ENCODE data around the gene CTPS2. TPM values are rescaled to one million over a fixed set of nuclear protein-coding genes. Genes with fewer than 3 reads are reported as not detected.
"Not testable (repeated sequence)": the region's sequence is repeated elsewhere in the genome, so short reads cannot be mapped to it uniquely, and the experiment has no call there.

The CTPS2 gene
- polyA plus RNA-seq, 4 donors: 31.1 to 44.3 (median 38.3) TPM

DNA sequence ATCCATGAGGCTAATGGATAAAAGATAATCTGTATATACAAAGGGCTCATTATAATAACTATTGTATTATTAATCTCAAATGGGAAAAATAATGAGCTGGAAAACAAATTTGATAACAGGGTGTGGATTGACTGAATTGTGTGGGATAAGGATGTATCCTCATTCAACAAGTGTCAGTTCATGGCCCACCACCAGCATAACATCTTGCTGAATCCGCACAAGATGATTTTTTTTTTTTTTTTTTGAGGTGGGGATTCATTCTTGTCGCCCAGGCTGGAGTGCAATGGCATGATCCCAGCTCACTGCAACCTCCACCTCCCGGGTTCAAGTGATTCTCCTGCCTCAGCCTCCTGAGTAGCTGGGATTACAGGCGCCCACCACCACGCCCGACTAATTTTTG, 3.2 kb upstream of the CTPS2 start:
- DNase-seq (ENCODE audit: low read depth in 4 of 4, low spot score in 3 of 4): not testable (repeated sequence)

DNA sequence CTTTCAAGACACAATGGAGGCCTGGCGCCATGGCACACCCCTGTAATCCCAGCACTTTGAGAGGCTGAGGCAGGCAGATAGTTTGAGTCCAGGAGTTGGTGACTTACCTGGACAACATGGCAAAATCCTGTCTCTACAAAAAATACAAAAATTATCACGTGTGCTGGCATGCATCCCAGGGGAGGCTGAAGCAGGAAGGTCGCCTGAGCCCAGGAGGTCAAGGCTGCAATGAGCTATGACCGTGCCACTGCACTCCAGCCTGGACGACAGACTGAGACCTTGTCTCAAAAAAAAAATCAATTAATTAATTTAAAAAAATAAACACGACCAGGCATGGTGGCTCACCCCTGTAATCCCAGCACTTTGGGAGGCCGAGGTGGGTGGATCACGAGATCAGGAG, 2.0 kb upstream of the CTPS2 start:
- DNase-seq (ENCODE audit: low read depth in 4 of 4, low spot score in 3 of 4): no peak

DNA sequence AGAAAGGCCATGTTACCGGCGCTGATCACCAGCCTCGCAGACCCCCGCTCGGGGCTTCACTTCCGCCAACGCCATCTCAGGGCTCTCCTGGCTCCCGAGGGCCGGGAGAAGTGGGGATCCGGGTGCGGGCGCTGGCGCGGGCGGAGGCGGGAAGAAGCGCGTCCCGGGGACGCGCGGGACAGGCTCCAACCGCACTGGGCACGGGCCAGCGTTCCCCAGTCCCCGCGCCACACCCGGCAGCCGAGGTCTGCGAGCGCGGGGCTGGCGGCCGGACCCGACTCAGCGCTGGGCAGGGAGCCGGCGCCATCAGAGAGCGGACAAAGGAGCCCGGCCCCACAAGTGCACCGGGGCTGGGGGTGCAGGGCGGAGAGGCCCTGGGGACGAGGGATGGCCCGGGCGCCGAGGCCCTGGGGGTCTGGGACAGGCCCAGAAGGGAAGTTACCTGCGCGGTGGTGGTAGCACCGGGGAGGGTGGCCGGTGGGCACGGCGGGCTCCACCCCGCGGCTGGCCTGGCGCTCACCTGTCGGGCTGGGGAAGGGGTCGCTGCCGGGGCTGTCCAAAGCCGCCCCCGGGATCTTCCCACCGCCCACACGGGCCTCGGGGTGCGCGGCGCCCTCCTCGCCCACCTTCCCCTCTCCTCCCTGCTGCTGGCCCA, 449 bp downstream of the CTPS2 start:
- DNase-seq (ENCODE audit: low read depth in 4 of 4, low spot score in 3 of 4): no peak

DNA sequence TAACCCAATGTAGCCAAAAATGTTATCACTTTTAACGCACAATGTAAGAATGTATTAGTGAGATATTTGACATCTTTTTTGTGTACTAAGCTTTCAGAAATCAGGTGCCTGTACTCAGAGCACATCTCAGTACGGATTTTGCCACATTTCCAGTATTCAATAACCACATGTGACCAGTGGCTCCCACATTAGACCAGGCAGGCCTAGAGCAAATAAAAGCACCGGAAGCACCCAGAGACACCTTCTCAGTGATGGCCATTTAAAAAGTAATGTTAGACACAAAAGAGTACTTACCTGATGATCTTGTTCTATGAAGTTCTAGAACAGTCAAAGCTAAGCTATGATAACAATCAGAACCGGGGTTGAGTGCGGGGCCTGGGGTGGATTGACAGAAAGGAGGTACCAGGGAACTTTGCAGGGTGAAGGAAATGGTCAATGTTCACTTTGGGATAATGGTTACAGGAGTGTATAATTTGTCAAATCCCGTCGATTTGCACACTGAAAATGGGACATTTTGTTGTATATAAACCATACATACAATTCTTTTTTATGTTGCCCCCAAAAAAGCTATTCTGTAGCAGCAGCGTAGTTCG, 1.2 kb downstream of the CTPS2 start:
- no peak for DNase-seq (ENCODE audit: low read depth in 4 of 4, low spot score in 3 of 4)

DNA sequence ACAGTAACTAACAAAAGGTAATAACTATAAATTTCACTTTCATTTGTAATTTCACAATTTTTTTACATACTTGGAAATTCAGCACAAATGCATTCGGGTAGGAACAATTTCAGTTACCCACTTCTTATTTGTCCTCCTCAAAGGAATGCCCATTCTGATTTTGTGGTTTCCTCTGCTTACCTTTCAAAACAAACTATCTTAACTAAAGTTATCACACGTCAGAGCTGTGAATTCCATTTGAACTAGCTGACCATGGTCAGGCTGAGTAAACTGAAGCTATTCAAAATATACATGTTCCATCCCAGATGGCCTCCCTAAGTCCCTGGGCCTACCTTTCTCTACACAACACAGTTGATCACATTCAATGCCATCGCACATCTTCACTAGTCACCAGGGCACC, 4.5 kb downstream of the CTPS2 start:
- no peak for DNase-seq (ENCODE audit: low read depth in 4 of 4, low spot score in 3 of 4)

DNA sequence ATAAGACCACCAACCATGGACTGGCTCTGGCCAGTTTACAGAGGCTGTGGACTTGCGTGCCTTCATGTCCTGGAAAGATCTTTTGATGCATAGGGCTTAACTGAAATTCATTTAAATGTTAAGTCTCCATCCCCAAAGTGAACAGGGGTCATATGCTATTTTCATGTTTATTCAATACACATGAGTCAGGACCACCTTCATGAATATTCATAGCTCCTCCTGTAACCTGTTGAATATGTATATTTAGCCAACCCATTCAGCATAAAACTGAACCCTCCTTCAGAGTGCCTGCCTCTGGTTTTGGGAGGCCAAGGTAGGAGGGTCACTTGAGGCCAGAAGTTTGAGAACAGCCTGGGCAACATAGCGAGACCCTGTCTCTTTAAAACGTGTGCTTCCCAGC, 7.1 kb downstream of the CTPS2 start:
- no peak for DNase-seq (ENCODE audit: low read depth in 4 of 4, low spot score in 3 of 4)

DNA sequence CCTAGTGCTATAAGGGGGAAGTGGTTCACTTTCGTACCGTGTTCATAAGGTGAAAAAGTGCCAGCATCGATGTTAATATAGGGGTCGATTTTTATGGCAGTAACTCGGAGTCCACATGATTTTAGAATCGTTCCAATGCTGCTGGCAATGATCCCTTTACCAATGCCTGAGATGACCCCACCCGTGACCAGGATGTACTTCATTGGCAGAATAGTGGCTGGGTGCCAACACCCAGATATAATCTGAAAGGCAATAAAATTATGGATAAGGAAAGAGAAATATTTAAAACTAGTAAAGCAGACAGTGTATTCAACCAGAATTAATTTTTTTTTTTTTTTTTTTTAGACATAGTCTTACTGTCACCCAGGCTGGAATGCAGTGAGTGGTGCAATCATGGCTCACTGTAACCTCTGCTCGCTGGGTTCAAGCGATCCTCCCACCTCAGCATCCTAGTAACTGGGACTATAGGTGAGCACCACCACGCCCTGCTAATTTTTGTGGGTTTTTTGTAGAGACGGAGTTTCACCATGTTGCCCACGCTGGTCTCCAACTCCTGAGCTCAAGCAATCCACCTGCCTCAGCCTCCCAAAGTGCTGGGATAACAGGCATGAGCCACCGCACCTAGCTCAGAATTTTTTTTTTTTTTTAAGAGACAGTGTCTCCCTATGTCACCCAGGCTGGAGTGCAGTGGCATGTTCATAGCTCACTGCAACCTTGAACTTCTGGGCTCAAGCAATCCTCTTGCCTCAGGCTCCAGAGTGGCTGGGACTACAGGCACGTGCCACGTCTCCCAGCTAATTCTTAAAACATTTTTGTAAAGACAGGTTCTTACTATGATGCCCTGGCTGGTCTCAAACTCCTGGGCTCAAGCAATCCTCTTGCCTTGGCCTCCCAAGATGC, 9.5 kb downstream of the CTPS2 start:
- DNase-seq (ENCODE audit: low read depth in 4 of 4, low spot score in 3 of 4): no peak

DNA sequence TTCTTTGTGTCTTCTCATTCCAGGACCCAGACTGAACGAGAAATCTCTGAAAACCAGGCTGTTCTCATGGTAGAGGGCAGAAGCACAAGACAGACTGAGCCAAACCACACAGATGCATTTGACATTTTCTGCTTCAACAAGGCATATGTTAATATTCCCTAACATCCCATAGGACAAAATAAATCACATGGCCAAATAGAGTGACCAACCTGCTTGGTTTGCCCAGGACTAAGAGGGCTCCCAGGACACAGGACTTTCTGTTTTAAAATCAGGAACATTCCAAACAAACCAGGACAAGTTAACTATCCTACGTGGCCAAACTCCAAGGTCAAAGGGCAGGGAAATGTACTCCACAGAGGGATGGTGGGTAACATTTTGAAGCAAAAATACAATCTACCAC, 11.7 kb downstream of the CTPS2 start:
- no peak for DNase-seq (ENCODE audit: low read depth in 4 of 4, low spot score in 3 of 4)

DNA sequence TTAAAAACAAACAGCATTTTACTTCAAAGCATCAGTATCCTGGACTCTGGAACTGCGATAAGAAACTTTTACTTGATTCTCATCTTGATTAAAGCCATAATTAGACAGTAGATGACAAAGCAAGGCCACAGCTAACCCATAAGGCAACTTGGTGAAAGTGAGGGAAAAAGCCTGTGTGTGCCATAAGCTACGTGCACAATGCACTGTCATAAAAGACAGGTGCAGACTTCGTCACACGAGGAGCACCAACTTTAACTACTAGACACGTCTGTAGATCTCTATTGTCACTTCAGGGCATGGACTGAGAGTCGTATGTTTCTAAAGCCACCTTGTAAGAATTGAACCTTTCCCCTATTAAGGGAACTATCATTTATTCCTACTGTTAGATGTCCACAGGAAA, 13.1 kb downstream of the CTPS2 start:
- no peak for DNase-seq (ENCODE audit: low read depth in 4 of 4, low spot score in 3 of 4)

DNA sequence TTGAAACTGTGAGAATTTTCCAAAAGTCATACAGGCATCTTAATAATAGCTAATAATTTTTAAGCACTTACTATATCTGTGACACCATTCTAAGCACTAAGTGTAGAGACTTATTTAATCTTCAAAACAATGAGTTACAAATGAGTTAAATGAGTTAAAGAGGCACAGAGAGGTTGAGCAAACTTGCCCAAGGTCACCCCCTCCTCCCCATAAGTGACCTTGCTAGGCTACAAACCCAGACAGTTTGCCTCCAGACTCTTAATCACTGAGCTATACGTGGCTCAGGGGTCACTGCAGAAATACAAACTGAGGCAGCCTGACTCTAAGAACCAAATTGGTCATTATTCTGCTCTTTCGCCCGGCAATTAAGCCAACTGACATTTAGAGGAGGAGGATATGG, 15.5 kb downstream of the CTPS2 start:
- DNase-seq (ENCODE audit: low read depth in 4 of 4, low spot score in 3 of 4): no peak

DNA sequence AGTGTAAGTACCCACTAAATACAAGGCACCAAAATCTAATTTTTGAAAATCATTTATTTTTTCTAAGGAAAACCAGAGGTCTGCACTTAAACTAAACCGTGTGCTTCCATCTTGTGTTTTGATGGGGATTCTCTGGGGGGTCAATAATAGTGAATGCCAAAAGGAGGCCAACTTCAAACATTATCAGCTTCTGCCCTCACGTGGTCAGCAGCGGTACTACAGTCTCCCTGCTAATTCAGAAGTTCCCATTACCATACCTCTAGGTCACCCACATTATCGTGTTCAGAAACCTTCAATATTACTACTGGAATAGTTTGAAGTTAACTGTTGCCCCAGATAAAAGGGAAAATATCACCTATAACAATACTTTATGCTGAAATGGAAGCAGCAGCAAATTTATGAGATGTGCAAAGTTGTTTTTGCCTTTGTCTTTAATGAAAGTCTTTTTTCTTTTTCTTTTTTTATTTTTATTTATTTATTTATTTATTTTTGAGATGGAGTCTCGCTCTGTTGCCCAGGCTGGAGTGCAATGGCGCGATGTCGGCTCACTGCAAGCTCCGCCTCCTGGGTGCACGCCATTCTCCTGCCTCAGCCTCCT, 17.3 kb downstream of the CTPS2 start:
- no peak for DNase-seq (ENCODE audit: low read depth in 4 of 4, low spot score in 3 of 4)

DNA sequence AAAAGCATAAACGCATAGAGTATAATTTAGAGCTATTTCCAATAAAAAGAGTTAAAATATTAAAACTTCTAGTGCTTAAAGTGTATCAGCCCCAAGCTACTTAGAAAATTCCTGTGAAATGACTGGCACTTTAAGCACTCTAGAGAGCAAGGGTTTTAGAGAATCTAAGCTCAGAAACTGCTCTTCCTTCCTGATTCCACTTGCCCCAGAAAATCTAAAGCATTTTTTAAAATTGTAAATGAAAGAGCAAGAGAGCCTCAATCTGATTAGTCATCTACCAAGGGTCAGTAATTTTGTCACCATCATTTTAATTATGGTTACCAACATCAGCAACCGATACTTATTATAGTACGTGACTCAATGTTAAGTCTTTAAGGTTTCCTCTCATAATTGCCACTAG, 25.0 kb downstream of the CTPS2 start:
- no peak for DNase-seq (ENCODE audit: low read depth in 4 of 4, low spot score in 3 of 4)

DNA sequence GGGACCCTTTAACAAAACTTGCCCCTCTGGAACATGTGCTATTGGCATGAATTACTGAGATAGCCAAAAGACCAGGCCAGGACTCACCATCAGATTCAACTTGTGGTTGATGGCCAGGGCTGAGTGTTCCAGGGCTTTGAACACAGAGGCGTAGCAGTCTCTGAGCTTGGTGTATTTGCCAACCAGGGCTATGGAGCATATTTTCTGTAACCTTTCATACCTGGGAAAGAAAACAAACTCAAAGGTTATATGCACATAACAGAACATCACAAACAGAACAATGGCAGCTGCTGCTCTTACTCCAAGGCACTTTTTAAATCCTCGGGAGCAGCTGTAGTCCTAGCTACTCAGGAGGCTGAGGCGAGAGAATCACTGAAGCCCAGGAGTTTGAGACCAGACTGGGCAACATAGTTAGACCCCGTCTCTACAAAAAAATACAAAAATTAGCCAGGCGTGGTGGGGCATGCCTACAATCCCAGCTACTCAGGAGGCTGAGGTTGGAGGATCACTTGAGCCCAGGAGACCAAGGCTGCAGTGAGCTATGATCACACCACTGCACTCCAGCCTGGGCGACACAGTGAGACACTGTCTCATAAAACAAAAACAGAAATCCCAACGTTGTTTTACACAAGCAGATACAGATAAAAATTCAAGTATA, 29.3 kb downstream of the CTPS2 start:
- DNase-seq (ENCODE audit: low read depth in 4 of 4, low spot score in 3 of 4): no peak

DNA sequence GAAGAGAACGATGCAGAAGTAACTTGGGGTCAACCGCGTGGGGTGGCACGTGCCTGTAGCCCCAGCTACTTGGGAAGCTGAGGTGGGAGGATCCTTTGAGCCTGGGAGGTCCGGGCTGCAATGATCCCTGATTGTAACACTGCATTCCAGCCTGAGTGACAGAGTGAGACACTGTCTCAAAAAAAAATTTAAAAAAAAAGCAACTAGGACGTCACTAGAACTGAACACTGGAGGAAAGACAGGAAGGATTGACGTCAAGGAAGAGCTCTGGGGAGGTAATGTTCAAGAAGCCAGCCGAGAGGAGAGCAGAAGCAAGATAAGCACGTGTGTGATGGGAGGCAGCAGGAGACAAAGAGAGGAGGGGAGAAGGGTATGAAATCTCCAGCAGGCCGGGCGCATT, 33.8 kb downstream of the CTPS2 start:
- DNase-seq (ENCODE audit: low read depth in 4 of 4, low spot score in 3 of 4): no peak

DNA sequence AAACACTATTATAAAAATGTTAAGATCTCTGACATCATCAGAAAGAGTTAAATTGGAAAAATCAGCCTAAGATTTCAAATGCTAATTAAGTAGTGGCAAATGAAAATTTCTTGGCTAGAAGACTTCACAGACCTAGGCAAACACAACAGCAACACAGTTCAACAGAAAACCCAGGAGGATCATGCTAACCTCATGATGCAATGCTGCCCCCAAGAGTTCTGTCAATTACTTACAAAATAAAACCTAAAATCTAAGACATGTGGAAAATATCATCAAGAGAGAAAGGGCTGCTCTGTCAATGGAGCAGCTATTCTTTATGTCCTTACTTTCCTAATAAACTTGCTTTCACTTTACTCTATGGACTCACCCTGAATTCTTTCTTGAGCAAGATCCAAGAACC, 41.5 kb downstream of the CTPS2 start:
- peak in 2 of 4 donors; percentile 6 to 11 for DNase-seq (ENCODE audit: low read depth in 4 of 4, low spot score in 3 of 4)

DNA sequence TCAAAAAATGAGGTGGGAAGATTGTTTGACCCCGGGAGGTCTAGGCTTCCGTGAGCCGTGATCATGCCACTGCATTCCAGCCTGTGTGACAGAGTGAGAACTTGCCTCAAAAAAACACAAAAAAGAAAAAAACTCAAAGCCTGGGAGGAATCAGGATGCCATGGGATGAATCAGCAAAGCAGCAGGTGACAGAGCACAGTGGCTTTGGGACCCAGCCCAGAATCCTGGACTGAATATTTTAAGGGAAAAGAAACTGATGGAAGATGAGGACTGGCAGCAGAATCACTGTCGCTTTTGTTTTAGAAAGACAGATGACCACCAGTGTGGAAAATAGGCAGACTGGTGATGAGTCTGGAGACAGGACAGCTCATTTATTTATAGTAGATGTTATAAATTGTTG, 45.9 kb downstream of the CTPS2 start:
- DNase-seq (ENCODE audit: low read depth in 4 of 4, low spot score in 3 of 4): no peak

DNA sequence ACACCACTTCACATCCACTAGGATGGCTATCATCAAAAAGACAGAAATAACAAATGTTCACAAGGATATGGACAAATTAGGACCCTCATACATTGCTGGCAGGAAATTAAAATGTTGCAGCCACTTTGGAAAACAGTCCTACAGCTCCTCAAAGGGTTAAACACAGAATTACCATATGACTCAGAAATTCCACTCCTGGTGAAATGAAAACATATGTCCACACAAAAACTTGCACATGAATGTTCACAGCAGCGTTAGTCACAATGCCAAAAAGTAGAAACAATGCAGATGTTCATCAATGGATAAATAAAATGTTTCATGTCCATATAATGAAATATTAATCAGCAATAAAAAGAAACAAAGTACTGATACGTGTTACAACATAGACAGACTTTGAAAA, 47.4 kb downstream of the CTPS2 start:
- DNase-seq (ENCODE audit: low read depth in 4 of 4, low spot score in 3 of 4): no peak

DNA sequence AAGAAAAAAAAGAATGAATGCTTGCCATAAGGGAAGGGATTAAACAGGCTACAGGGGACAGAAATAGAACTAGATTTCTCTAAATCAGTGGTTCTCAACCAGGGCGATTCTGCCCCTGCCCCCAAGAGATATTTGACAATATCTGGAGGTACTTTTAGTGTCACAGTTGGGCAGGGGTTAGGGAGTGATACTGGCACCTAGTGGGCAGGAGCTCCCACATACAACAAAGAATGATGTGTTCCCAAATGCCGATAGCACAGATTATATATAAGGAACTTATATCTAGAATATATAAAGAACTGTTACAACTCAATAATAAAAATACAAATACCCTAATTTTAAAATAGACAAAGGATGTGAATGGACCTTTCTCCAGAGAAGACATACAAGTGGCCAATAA, 47.8 kb downstream of the CTPS2 start:
- no peak for DNase-seq (ENCODE audit: low read depth in 4 of 4, low spot score in 3 of 4)

DNA sequence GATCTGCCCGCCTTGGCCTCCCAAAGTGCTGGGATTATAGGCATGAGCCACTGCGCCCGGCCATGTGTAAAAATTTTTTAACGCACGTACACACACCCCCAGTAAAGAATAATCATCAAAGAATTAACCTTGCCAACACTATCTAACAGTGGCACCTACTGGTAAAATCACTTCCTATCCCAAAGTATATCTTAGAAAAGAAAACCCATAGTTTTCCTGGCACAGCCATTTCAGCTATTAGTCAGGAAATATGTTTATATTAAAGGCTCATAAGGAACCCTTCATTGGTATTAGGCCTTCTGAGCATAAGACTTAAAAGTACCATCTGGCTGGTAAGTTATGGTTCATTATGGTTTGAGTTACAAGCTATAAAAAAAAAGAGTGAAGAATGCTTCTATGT, 48.4 kb downstream of the CTPS2 start:
- DNase-seq (ENCODE audit: low read depth in 4 of 4, low spot score in 3 of 4): no peak

DNA sequence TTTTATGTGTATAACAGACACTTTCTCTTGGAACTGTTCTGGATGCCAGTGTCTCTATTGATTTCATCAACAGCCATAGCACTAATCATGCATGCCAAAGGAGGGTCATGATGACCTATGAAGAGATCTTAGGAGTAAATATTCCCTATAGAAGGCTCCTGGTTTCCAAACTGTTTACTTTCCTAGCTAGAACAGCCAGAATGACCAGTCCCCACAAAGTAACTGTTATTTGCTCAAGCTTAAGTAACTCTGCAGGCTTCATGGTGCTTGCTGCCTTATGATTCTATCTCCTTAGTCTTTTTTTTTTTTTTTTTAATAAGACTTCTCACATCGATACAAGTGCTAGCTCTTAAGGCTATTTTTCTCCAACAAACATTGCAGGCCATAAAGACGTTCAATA, 50.1 kb downstream of the CTPS2 start:
- no peak for DNase-seq (ENCODE audit: low read depth in 4 of 4, low spot score in 3 of 4)

DNA sequence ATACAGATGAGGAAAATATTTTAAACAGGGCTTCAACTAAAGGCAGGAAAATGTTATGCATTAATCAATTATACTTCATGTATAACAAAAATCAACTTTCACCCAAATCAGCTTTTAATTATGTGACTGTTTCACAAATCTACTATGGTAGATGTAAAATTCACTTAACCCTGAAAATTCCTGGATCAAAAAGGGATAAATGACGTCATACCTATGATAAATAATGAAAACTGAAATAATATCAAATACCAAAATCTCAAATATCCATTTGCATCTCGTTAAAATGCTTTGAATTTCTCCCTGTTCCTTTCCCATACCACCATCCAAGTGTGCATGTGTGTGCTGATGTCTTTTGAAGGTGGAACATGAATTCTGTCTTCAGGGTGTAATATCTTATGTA, 51.0 kb downstream of the CTPS2 start:
- no peak for DNase-seq (ENCODE audit: low read depth in 4 of 4, low spot score in 3 of 4)

Data from left renal pelvis (tissue), 4 donors.